ENCODE results near the gene PDE7B.

PDE7B gene

GRCh38 chr6:136123468-136123867 lies 272.0 kb downstream of the PDE7B start (continued):
- TF ChIP-seq ZNF132 (tag by site-specific recombination; IDR thresholded peaks at IDR 0.05; ENCODE audit: borderline replicate concordance) = no peak
- no peak for TF ChIP-seq OSR2 (tag by site-specific recombination; IDR thresholded peaks at IDR 0.05)
- no peak for TF ChIP-seq ZNF24 (tag by site-specific recombination; IDR thresholded peaks at IDR 0.05)
- TF ChIP-seq, protein P1, sequence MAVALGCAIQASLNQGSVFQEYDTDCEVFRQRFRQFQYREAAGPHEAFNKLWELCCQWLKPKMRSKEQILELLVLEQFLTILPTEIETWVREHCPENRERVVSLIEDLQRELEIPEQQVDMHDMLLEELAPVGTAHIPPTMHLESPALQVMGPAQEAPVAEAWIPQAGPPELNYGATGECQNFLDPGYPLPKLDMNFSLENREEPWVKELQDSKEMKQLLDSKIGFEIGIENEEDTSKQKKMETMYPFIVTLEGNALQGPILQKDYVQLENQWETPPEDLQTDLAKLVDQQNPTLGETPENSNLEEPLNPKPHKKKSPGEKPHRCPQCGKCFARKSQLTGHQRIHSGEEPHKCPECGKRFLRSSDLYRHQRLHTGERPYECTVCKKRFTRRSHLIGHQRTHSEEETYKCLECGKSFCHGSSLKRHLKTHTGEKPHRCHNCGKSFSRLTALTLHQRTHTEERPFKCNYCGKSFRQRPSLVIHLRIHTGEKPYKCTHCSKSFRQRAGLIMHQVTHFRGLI (tag by site-specific recombination; IDR thresholded peaks at IDR 0.05) = no peak
- no peak for TF ChIP-seq ZNF404 (tag by site-specific recombination; IDR thresholded peaks at IDR 0.05)
- no peak for TF ChIP-seq ZNF560 (tag by site-specific recombination; IDR thresholded peaks at IDR 0.05; ENCODE audit: borderline replicate concordance)
- no peak for TF ChIP-seq ZBTB17 (tag by site-specific recombination; IDR thresholded peaks at IDR 0.05)
- no peak for TF ChIP-seq ZNF544 (tag by site-specific recombination; IDR thresholded peaks at IDR 0.05)
- TF ChIP-seq ZFP3 (tag by site-specific recombination; IDR thresholded peaks at IDR 0.05; ENCODE audit: low read depth) = no peak

- Histone ChIP-seq H3K9me3 (ENCODE audit: control insufficient read depth, insufficient read depth, low read depth, low read length) (no peaks in the 10 kb centered on the region), H3K36me3 (ENCODE audit: control insufficient read depth in 2 of 2, insufficient read depth in 1 of 2, low read length in 2 of 2) (no peaks in the 10 kb centered on the region), H3K4me1 (ENCODE audit: control insufficient read depth, insufficient read depth, low read length) (peaks cover 3% of the 10 kb centered on the region; the same call in 1 of the 2 replicates), H3K27ac (ENCODE audit: extremely low read depth, low read depth, low read length) (no peak overlapping the region), H3K4me3 (ENCODE audit: low read depth, low read length) (no peak overlapping the region)
- CTCF ChIA-PET = no interaction called here
- POLR2A ChIA-PET = no interaction called here
- TF ChIP-seq ZNF785 (tag by site-specific recombination; IDR thresholded peaks at IDR 0.05) = no peak
- no peak for TF ChIP-seq ZNF248 (tag by site-specific recombination; IDR thresholded peaks at IDR 0.05)
- TF ChIP-seq RBAK (tag by site-specific recombination; IDR thresholded peaks at IDR 0.05) = no peak
- TF ChIP-seq, protein P2, sequence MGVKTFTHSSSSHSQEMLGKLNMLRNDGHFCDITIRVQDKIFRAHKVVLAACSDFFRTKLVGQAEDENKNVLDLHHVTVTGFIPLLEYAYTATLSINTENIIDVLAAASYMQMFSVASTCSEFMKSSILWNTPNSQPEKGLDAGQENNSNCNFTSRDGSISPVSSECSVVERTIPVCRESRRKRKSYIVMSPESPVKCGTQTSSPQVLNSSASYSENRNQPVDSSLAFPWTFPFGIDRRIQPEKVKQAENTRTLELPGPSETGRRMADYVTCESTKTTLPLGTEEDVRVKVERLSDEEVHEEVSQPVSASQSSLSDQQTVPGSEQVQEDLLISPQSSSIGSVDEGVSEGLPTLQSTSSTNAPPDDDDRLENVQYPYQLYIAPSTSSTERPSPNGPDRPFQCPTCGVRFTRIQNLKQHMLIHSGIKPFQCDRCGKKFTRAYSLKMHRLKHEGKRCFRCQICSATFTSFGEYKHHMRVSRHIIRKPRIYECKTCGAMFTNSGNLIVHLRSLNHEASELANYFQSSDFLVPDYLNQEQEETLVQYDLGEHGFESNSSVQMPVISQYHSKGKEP (tag by site-specific recombination; IDR thresholded peaks at IDR 0.05) = no peak
- no peak for TF ChIP-seq ZNF239 (tag by site-specific recombination; IDR thresholded peaks at IDR 0.05)
- no peak for TF ChIP-seq ZNF132 (tag by site-specific recombination; IDR thresholded peaks at IDR 0.05; ENCODE audit: borderline replicate concordance)
- TF ChIP-seq TCF7L2 (IDR thresholded peaks at IDR 0.05; ENCODE audit: borderline replicate concordance, low read depth, low read length) = no peak
- no peak for TF ChIP-seq ZNF510 (tag by site-specific recombination; IDR thresholded peaks at IDR 0.05; ENCODE audit: insufficient replicate concordance)
- no peak for TF ChIP-seq ZNF157 (tag by site-specific recombination; IDR thresholded peaks at IDR 0.05)
- no peak for TF ChIP-seq REPIN1 (tag by site-specific recombination; IDR thresholded peaks at IDR 0.05; ENCODE audit: low read depth)
- TF ChIP-seq, protein P3, sequence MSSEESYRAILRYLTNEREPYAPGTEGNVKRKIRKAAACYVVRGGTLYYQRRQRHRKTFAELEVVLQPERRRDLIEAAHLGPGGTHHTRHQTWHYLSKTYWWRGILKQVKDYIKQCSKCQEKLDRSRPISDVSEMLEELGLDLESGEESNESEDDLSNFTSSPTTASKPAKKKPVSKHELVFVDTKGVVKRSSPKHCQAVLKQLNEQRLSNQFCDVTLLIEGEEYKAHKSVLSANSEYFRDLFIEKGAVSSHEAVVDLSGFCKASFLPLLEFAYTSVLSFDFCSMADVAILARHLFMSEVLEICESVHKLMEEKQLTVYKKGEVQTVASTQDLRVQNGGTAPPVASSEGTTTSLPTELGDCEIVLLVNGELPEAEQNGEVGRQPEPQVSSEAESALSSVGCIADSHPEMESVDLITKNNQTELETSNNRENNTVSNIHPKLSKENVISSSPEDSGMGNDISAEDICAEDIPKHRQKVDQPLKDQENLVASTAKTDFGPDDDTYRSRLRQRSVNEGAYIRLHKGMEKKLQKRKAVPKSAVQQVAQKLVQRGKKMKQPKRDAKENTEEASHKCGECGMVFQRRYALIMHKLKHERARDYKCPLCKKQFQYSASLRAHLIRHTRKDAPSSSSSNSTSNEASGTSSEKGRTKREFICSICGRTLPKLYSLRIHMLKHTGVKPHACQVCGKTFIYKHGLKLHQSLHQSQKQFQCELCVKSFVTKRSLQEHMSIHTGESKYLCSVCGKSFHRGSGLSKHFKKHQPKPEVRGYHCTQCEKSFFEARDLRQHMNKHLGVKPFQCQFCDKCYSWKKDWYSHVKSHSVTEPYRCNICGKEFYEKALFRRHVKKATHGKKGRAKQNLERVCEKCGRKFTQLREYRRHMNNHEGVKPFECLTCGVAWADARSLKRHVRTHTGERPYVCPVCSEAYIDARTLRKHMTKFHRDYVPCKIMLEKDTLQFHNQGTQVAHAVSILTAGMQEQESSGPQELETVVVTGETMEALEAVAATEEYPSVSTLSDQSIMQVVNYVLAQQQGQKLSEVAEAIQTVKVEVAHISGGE (tag by site-specific recombination; conservative IDR thresholded peaks at IDR 0.05; ENCODE audit: low read depth) = no peak
- TF ChIP-seq ZSCAN16 (tag by site-specific recombination; IDR thresholded peaks at IDR 0.05) = no peak
- TF ChIP-seq ZBTB10 (tag by site-specific recombination; IDR thresholded peaks at IDR 0.05) = no peak
- no peak for TF ChIP-seq IKZF3 (tag by site-specific recombination; IDR thresholded peaks at IDR 0.05)
- TF ChIP-seq ZNF664 (tag by site-specific recombination; IDR thresholded peaks at IDR 0.05) = no peak
- no peak for TF ChIP-seq ZNF16 (tag by site-specific recombination; IDR thresholded peaks at IDR 0.05; ENCODE audit: low read depth)
- TF ChIP-seq, protein P1 (tag by site-specific recombination; IDR thresholded peaks at IDR 0.05) = no peak
Measured at GRCh38 chr6:136125585-136125984, 274.1 kb downstream of the PDE7B start.

Data from HEK293 (cell line).